IMR-90 (cell line): ENCODE data around the gene TENM3. TPM values are rescaled to one million over a fixed set of nuclear protein-coding genes. Genes with fewer than 3 reads are reported as not detected.

Source experiments
- ATAC-seq: fragments of 200-7000 bp; cut with Tn5 transposase; 2 replicates; pipeline ENCODE4 v1.9.1; 2020; ENCODE audit warnings: low read depth, mild to moderate bottlenecking, moderate library complexity
- BruUV-seq: library from RNA; stranded (reverse); fragments of 400-500 nt; replicated peaks from 2 replicates; lab custom pipeline; 2021; lab: Mats Ljungman, UMichigan
- CTCF ChIA-PET: fragments of 300-600 bp; formaldehyde crosslinking; extraction: SDS; loops from one replicate; lab custom pipeline; 2021; ENCODE audit warnings: antibody characterized with exemption; lab: Yijun Ruan, JAX
- POLR2A ChIA-PET: fragments of 300-600 bp; sonication (Branson Sonifier 250); formaldehyde crosslinking; loops from one replicate; lab custom pipeline; 2022; ENCODE audit warnings: antibody characterized with exemption; ENCODE audit not compliant: unreplicated experiment; lab: Charles Lee
- DNase-seq: peaks from one replicate; pipeline ENCODE4 v3.0.0; 2013
- H2AFZ ChIP-seq: replicated peaks from 2 replicates; pipeline ENCODE3; 2013; ENCODE audit warnings: low read length, mild to moderate bottlenecking; ENCODE audit not compliant: poor library complexity
- H2AK5ac ChIP-seq: 2 replicates; pipeline ENCODE4 v1.6.1; 2013; ENCODE audit warnings: low read depth, low read length, inconsistent platforms
- H2AK9ac ChIP-seq: replicated peaks from 2 replicates; pipeline ENCODE3; 2013; ENCODE audit warnings: mild to moderate bottlenecking, low read depth, low read length, moderate library complexity; ENCODE audit not compliant: poor library complexity
- H2BK120ac ChIP-seq: 2 replicates; pipeline ENCODE4 v1.6.1; 2013; ENCODE audit warnings: low read depth, low read length, inconsistent platforms
- H2BK15ac ChIP-seq: 3 replicates; pipeline ENCODE4 v1.6.1; 2013; ENCODE audit warnings: low read depth, low read length, inconsistent platforms
- H2BK20ac ChIP-seq: 2 replicates; pipeline ENCODE4 v1.6.1; 2013; ENCODE audit warnings: low read depth, mild to moderate bottlenecking, inconsistent platforms, low read length, moderate library complexity
- H2BK5ac ChIP-seq: 2 replicates; pipeline ENCODE4 v1.6.1; 2013; ENCODE audit warnings: mild to moderate bottlenecking, low read depth, low read length, inconsistent platforms; ENCODE audit not compliant: poor library complexity, severe bottlenecking
- H3K14ac ChIP-seq: replicated peaks from 2 replicates; pipeline ENCODE4 v1.6.1; 2013; ENCODE audit warnings: low read depth, low read length, inconsistent platforms
- H3K18ac ChIP-seq: 2 replicates; pipeline ENCODE4 v1.6.1; 2013; ENCODE audit warnings: low read depth, low read length, control low read depth
- H3K23ac ChIP-seq: 2 replicates; pipeline ENCODE4 v1.6.1; 2013; ENCODE audit warnings: low read depth, low read length, inconsistent platforms
- H3K27ac ChIP-seq: 2 replicates; pipeline ENCODE4 v1.5.1; 2013; ENCODE audit warnings: mild to moderate bottlenecking, control low read depth, low read length; ENCODE audit not compliant: insufficient read depth
- H3K27me3 ChIP-seq: 2 replicates; pipeline ENCODE4 v1.6.1; 2013; ENCODE audit warnings: low read length; ENCODE audit not compliant: control insufficient read depth, insufficient read depth
- H3K36me3 ChIP-seq: 2 replicates; pipeline ENCODE4 v1.6.1; 2013; ENCODE audit warnings: low read length, mixed read lengths; ENCODE audit not compliant: control insufficient read depth, insufficient read depth
- H3K4ac ChIP-seq: 2 replicates; pipeline ENCODE4 v1.6.1; 2013; ENCODE audit warnings: low read depth, low read length, inconsistent platforms
- H3K4me1 ChIP-seq: 2 replicates; pipeline ENCODE4 v1.6.1; 2013; ENCODE audit warnings: low read length, mixed read lengths; ENCODE audit not compliant: control insufficient read depth, insufficient read depth
- H3K4me2 ChIP-seq: 2 replicates; pipeline ENCODE4 v1.6.1; 2013; ENCODE audit warnings: low read depth, mild to moderate bottlenecking, control low read depth, low read length, moderate library complexity
- H3K4me3 ChIP-seq: 2 replicates; pipeline ENCODE4 v1.5.1; 2013; ENCODE audit warnings: low read depth, mild to moderate bottlenecking, control low read depth, low read length, moderate library complexity; ENCODE audit not compliant: insufficient read depth
- H3K56ac ChIP-seq: 2 replicates; pipeline ENCODE4 v1.6.1; 2013; ENCODE audit warnings: low read length, inconsistent platforms; ENCODE audit not compliant: insufficient read depth; ENCODE audit errors: extremely low read depth
- H3K79me1 ChIP-seq, 2 experiments: 2 replicates each; pipeline ENCODE4 v1.6.1; 2013; ENCODE audit warnings: low read length in 2 of 2, inconsistent platforms in 1 of 2, low read depth in 1 of 2
- H3K9ac ChIP-seq: 2 replicates; pipeline ENCODE4 v1.6.1; 2013; ENCODE audit warnings: low read depth, low read length, control low read depth
- H3K9me1 ChIP-seq: 2 replicates; pipeline ENCODE4 v1.6.1; 2013; ENCODE audit warnings: low read length, inconsistent platforms; ENCODE audit not compliant: insufficient read depth
- H3K9me3 ChIP-seq: 2 replicates; pipeline ENCODE4 v1.6.1; 2013; ENCODE audit warnings: low read length; ENCODE audit not compliant: control insufficient read depth, insufficient read depth
- H4K20me1 ChIP-seq: 2 replicates; pipeline ENCODE4 v1.6.1; 2013; ENCODE audit warnings: low read length, inconsistent platforms; ENCODE audit not compliant: insufficient read depth
- H4K5ac ChIP-seq: 2 replicates; pipeline ENCODE4 v1.6.1; 2013; ENCODE audit warnings: mild to moderate bottlenecking, low read depth, low read length, control low read depth
- H4K8ac ChIP-seq, 2 experiments: 2 replicates each; pipeline ENCODE4 v1.6.1; 2013; ENCODE audit warnings: low read depth in 2 of 2, low read length in 2 of 2, control low read depth in 1 of 2, inconsistent platforms in 1 of 2
- H4K91ac ChIP-seq: 2 replicates; pipeline ENCODE4 v1.6.1; 2013; ENCODE audit warnings: low read depth, low read length, inconsistent platforms; ENCODE audit not compliant: insufficient read depth
- BHLHE40 ChIP-seq: fragments of 150-350 bp; IDR thresholded peaks from 2 replicates; pipeline ENCODE4 v1.6.1; 2016; ENCODE audit warnings: mild to moderate bottlenecking, low read depth, low read length
- CEBPB ChIP-seq: IDR thresholded peaks from 2 replicates; pipeline ENCODE4 v1.6.1; 2012; ENCODE audit warnings: low read depth, low read length, improper control_type of control experiment
- CHD1 ChIP-seq: IDR thresholded peaks from 2 replicates; pipeline ENCODE4 v1.6.1; 2012; ENCODE audit warnings: low read depth, low read length, improper control_type of control experiment
- CTCF ChIP-seq: conservative IDR thresholded peaks from 2 replicates; pipeline ENCODE4 v1.5.1; 2012; ENCODE audit warnings: mild to moderate bottlenecking, low read depth, low read length, improper control_type of control experiment
- ELK1 ChIP-seq: fragments of 150-350 bp; IDR thresholded peaks from 2 replicates; pipeline ENCODE4 v1.6.1; 2016; ENCODE audit warnings: low read depth, mild to moderate bottlenecking, low read length, moderate library complexity, borderline replicate concordance
- FOS ChIP-seq: fragments of 150-350 bp; IDR thresholded peaks from 2 replicates; pipeline ENCODE4 v1.6.1; 2016; ENCODE audit warnings: low read depth, low read length
- MAFK ChIP-seq: IDR thresholded peaks from 2 replicates; pipeline ENCODE4 v1.6.1; 2012; ENCODE audit warnings: low read depth, low read length, improper control_type of control experiment
- MAZ ChIP-seq: IDR thresholded peaks from 2 replicates; pipeline ENCODE4 v1.6.1; 2012; ENCODE audit warnings: low read depth, mild to moderate bottlenecking, low read length, improper control_type of control experiment, moderate library complexity, borderline replicate concordance
- MXI1 ChIP-seq: IDR thresholded peaks from 2 replicates; pipeline ENCODE4 v1.6.1; 2012; ENCODE audit warnings: low read depth, mild to moderate bottlenecking, low read length, moderate library complexity, borderline replicate concordance
- NFE2L2 ChIP-seq: fragments of 150-350 bp; IDR thresholded peaks from 2 replicates; pipeline ENCODE4 v1.6.1; 2016; ENCODE audit warnings: low read depth, mild to moderate bottlenecking, low read length
- POLR2A ChIP-seq: IDR thresholded peaks from 2 replicates; pipeline ENCODE4 v1.6.1; 2012; ENCODE audit warnings: mild to moderate bottlenecking, low read depth, low read length
- RAD21 ChIP-seq: IDR thresholded peaks from 2 replicates; pipeline ENCODE4 v1.6.1; 2012; ENCODE audit warnings: low read length, improper control_type of control experiment
- RCOR1 ChIP-seq: IDR thresholded peaks from 2 replicates; pipeline ENCODE4 v1.6.1; 2012; ENCODE audit warnings: mild to moderate bottlenecking, low read length, improper control_type of control experiment; ENCODE audit not compliant: insufficient replicate concordance
- RFX5 ChIP-seq: IDR thresholded peaks from 2 replicates; pipeline ENCODE4 v1.8.0; 2012; ENCODE audit warnings: low read depth, mild to moderate bottlenecking, low read length, moderate library complexity
- SMC3 ChIP-seq: fragments of 150-350 bp; IDR thresholded peaks from 2 replicates; pipeline ENCODE4 v1.6.1; 2016; ENCODE audit warnings: low read depth, mild to moderate bottlenecking, antibody characterized with exemption, low read length, moderate library complexity
- USF2 ChIP-seq: fragments of 150-350 bp; IDR thresholded peaks from 2 replicates; pipeline ENCODE4 v1.6.1; 2017; ENCODE audit warnings: mild to moderate bottlenecking, antibody characterized with exemption, low read length, low read depth
- WGBS, 2 experiments: methylation state at CpG; one replicate each; pipeline versions ENCODE4 v1.1.5 to v1.1.7; 2013; ENCODE audit warnings: missing lambda C conversion rate in 2 of 2; ENCODE audit not compliant: insufficient read length in 1 of 2; ENCODE audit errors: extremely low coverage in 2 of 2; 5-methylcytosine and 5-hydroxymethylcytosine counted together
- dilution Hi-C: fragments of 300-500 bp; cut with HindIII; formaldehyde crosslinking; loops from one replicate; pipeline ENCODE4 v1.14.3; 2018; ENCODE audit warnings: low sequenced_read_pairs; ENCODE audit not compliant: unreplicated experiment
- in situ Hi-C: fragments of 300-500 bp; cut with MboI; formaldehyde crosslinking; loops from 3 replicates; pipeline ENCODE4 v1.14.3; 2019; ENCODE audit warnings: low sequenced_read_pairs, inconsistent platforms, mixed read lengths
- intact Hi-C: fragments of 100-400 bp; cut with micrococcal nuclease; formaldehyde crosslinking; loops from 2 replicates; pipeline ENCODE4 v1.10.0; 2022
- polyA plus RNA-seq, 3 experiments: library from polyadenylated mRNA; depleted of rRNA; stranded (reverse); fragments of >200 nt; gene quantifications; 2 replicates each; pipeline ENCODE4 v1.2.3, GENCODE V29; 2012; ENCODE audit warnings: low replicate concordance in 1 of 3
- total RNA-seq: library from RNA; depleted of rRNA; stranded (reverse); fragments of >200 nt; gene quantifications from 2 replicates; pipeline ENCODE4 v1.2.3, GENCODE V29; 2012

Gene TENM3
- total and polyA plus RNA-seq, 2 of the 4 experiments (the other 2 are of a cell fraction), result 29.9 to 173 TPM

- Histone ChIP-seq H2AK5ac (no peak overlapping the region), H2AFZ (no peak overlapping the region), H2BK20ac (no peak overlapping the region), H3K14ac (no peak overlapping the region), H4K5ac (no peak overlapping the region), H2BK120ac (no peak overlapping the region), H3K27me3 (no peaks in the 10 kb centered on the region), H3K4me3 (no peak overlapping the region), H4K91ac (no peak overlapping the region), H2BK15ac (no peak overlapping the region), H3K18ac (no peak overlapping the region), H4K20me1 (no peaks in the 10 kb centered on the region), H2BK5ac (no peak overlapping the region), H3K4me2 (no peak overlapping the region), H4K8ac (no peak overlapping the region), H3K9me3 (no peaks in the 10 kb centered on the region), H3K9me1 (no peaks in the 10 kb centered on the region; the same call in 1 of the 2 replicates), H3K4ac (no peak overlapping the region), H3K36me3 (peaks cover 3% of the 10 kb centered on the region; the same call in 1 of the 2 replicates), H3K23ac (no peak overlapping the region), H3K56ac (no peak overlapping the region), H3K9ac (no peak overlapping the region), H2AK9ac (no peak overlapping the region), H3K27ac (no peak overlapping the region), H3K4me1 (no peaks in the 10 kb centered on the region), H3K79me1 (no peaks in the 10 kb centered on the region)
- ATAC-seq (no peak), DNase-seq (no peak)
- ChIA-PET CTCF (no interaction called here), POLR2A (no interaction called here)
- no CpG with 5 or more reads among the region's 3 CpGs for WGBS, 2 experiments
- dilution Hi-C loops, result no loop called here
- in situ Hi-C loops, result no loop called here
- intact Hi-C loops, result no loop called here
- no TSS peak for BruUV-seq
- TF ChIP-seq NFE2L2, result no peak
- TF ChIP-seq USF2, result no peak
- no peak for TF ChIP-seq POLR2A
- TF ChIP-seq BHLHE40, result no peak
- no peak for TF ChIP-seq RAD21
- TF ChIP-seq CTCF, result no peak
- TF ChIP-seq RFX5, result no peak
- no peak for TF ChIP-seq MXI1
- no peak for TF ChIP-seq CHD1
- no peak for TF ChIP-seq FOS
- no peak for TF ChIP-seq ELK1
- no peak for TF ChIP-seq RCOR1
- no peak for TF ChIP-seq SMC3
- no peak for TF ChIP-seq MAFK
- TF ChIP-seq CEBPB, result no peak
- no peak for TF ChIP-seq MAZ
These were observed 82.2 kb downstream of the TENM3 start for GRCh38 chr4:182325397-182325796.
